Activated naive CD4-positive, alpha-beta T cell treated with anti-CD3 and anti-CD28 coated beads, Interleukin-2, amount 50 U/mL, for 72 hours (primary cell): Measurements from ENCODE around the gene SMYD3. TPM values are rescaled to one million over a fixed set of nuclear protein-coding genes. Genes with fewer than 3 reads are reported as not detected.
"Not testable (repeated sequence)": the region's sequence is repeated elsewhere in the genome, so short reads cannot be mapped to it uniquely, and the experiment has no call there.

ENCODE experiments used
- ATAC-seq, 2 donors: fragments of 150-1000 bp; cut with Tn5 transposase; 2 replicates each; pipeline ENCODE4 v1.10.0; 2021; ENCODE audit warnings: mild to moderate bottlenecking in 2 of 2, moderate library complexity in 2 of 2
- DNase-seq, 2 donors: peaks; one replicate each; pipeline ENCODE4 v3.0.0; 2021 to 2022; ENCODE audit warnings: low spot score in 2 of 2
- H3K27ac Mint-ChIP-seq, 2 donors: one replicate each; pipeline ENCODE4 v1.8.0; 2022; ENCODE audit warnings: mild to moderate bottlenecking in 2 of 2, mixed read lengths in 2 of 2
- H3K36me3 Mint-ChIP-seq, 2 donors: one replicate each; pipeline ENCODE4 v1.8.0; 2022; ENCODE audit warnings: mixed read lengths in 2 of 2
- H3K9me3 Mint-ChIP-seq, 2 donors: one replicate each; pipeline ENCODE4 v1.8.0; 2022; ENCODE audit warnings: mixed read lengths in 2 of 2
- total RNA-seq, 2 donors: library from RNA; stranded (reverse); gene quantifications; one replicate each; pipeline ENCODE4 v1.2.3, GENCODE V29; 2022

SMYD3 gene
- total RNA-seq, 2 donors from 2014 or later = 18.5 to 30.1 TPM

- ATAC-seq (peak in 1 of 2 donors; percentile 16), DNase-seq (no peak)
- H3K9me3 Mint-ChIP-seq = peaks cover 4% of the 10 kb centered on the region in 2 donors
- H3K36me3 Mint-ChIP-seq = peaks cover 9 to 10% of the 10 kb centered on the region in 2 donors
- H3K27ac Mint-ChIP-seq = no peak overlapping the region
These were observed 141.4 kb downstream of the SMYD3 start for GRCh38 chr1:246365708-246366107.

GRCh38 chr1:246364415-246364941, 142.6 kb downstream of the SMYD3 start:
- H3K9me3 Mint-ChIP-seq = peaks cover 7 to 9% of the 10 kb centered on the region in 2 donors
- H3K27ac Mint-ChIP-seq = no peak overlapping the region
- peak; percentile 70 to 84 for ATAC-seq
- no peak for DNase-seq
- H3K36me3 Mint-ChIP-seq = peaks cover 10 to 15% of the 10 kb centered on the region in 2 donors

GRCh38 chr1:246357014-246357598, 150.0 kb downstream of the SMYD3 start:
- not testable (repeated sequence) for ATAC-seq, H3K27ac Mint-ChIP-seq, DNase-seq
- Mint-ChIP-seq H3K36me3 (peaks cover 26 to 42% of the 10 kb centered on the region in 2 donors), H3K9me3 (peaks cover 22 to 27% of the 10 kb centered on the region in 2 donors)

GRCh38 chr1:246355411-246356230, 151.5 kb downstream of the SMYD3 start:
- DNase-seq (no peak), ATAC-seq (no peak)
- peaks cover 18 to 22% of the 10 kb centered on the region in 2 donors for H3K9me3 Mint-ChIP-seq
- peaks cover 26 to 32% of the 10 kb centered on the region in 2 donors for H3K36me3 Mint-ChIP-seq
- H3K27ac Mint-ChIP-seq = no peak overlapping the region

GRCh38 chr1:246351721-246352120, 155.4 kb downstream of the SMYD3 start:
- Mint-ChIP-seq H3K9me3 (peaks cover under 1 to 5% of the 10 kb centered on the region in 2 donors), H3K27ac (no peak overlapping the region), H3K36me3 (peaks cover 5 to 8% of the 10 kb centered on the region in 2 donors)
- ATAC-seq (no peak), DNase-seq (no peak)

- Mint-ChIP-seq H3K9me3 (peaks cover 0 to 6% of the 10 kb centered on the region in 2 donors), H3K36me3 (peaks cover 5 to 7% of the 10 kb centered on the region in 2 donors), H3K27ac (no peak overlapping the region)
- DNase-seq (no peak), ATAC-seq (no peak)
These were observed 156.3 kb downstream of the SMYD3 start for GRCh38 chr1:246350745-246351144.

GRCh38 chr1:246343937-246344336, 163.1 kb downstream of the SMYD3 start:
- H3K36me3 Mint-ChIP-seq = peaks cover 7 to 10% of the 10 kb centered on the region in 2 donors
- DNase-seq (no peak), ATAC-seq (no peak)
- peaks cover 0 to 6% of the 10 kb centered on the region in 2 donors for H3K9me3 Mint-ChIP-seq
- no peak overlapping the region for H3K27ac Mint-ChIP-seq

GRCh38 chr1:246343251-246343650, 163.8 kb downstream of the SMYD3 start:
- H3K36me3 Mint-ChIP-seq = peaks cover 7 to 10% of the 10 kb centered on the region in 2 donors
- H3K27ac Mint-ChIP-seq = no peak overlapping the region

GRCh38 chr1:246338546-246338945, 168.5 kb downstream of the SMYD3 start:
- Mint-ChIP-seq H3K36me3 (peaks cover 8 to 15% of the 10 kb centered on the region in 2 donors), H3K27ac (peak overlapping the region in 1 of 2 donors; percentile 96), H3K9me3 (peaks cover 0 to 4% of the 10 kb centered on the region in 2 donors)
- ATAC-seq (peak; percentile 61 to 92), DNase-seq (no peak)

More at GRCh38 chr1:246343251-246343650, 163.8 kb downstream of the SMYD3 start:
- H3K9me3 Mint-ChIP-seq = peaks cover 0 to 6% of the 10 kb centered on the region in 2 donors
- DNase-seq (no peak), ATAC-seq (peak in 1 of 2 donors; percentile 76)

- Mint-ChIP-seq H3K36me3 (peaks cover 13 to 20% of the 10 kb centered on the region in 2 donors), H3K27ac (peak overlapping the region in 1 of 2 donors; percentile 96), H3K9me3 (peaks cover 0 to 4% of the 10 kb centered on the region in 2 donors)
- ATAC-seq = peak in 1 of 2 donors; percentile 13
- DNase-seq = no peak
These were observed 169.0 kb downstream of the SMYD3 start for GRCh38 chr1:246338098-246338497.

GRCh38 chr1:246335151-246335550, 171.9 kb downstream of the SMYD3 start:
- no peak for ATAC-seq
- H3K9me3 Mint-ChIP-seq = peaks cover under 1 to 4% of the 10 kb centered on the region in 2 donors
- H3K36me3 Mint-ChIP-seq = peaks cover 25 to 33% of the 10 kb centered on the region in 2 donors

GRCh38 chr1:246333855-246334254, 173.2 kb downstream of the SMYD3 start:
- Mint-ChIP-seq H3K9me3 (peaks cover 4% of the 10 kb centered on the region in 2 donors), H3K36me3 (peaks cover 25 to 33% of the 10 kb centered on the region in 2 donors), H3K27ac (no peak overlapping the region)
- no peak for DNase-seq
- no peak for ATAC-seq

More at GRCh38 chr1:246335151-246335550, 171.9 kb downstream of the SMYD3 start:
- no peak for DNase-seq
- H3K27ac Mint-ChIP-seq = no peak overlapping the region

- peak overlapping the region; percentile 33 to 78 for H3K27ac Mint-ChIP-seq
- ATAC-seq (peak; percentile 44 to 65), DNase-seq (no peak)
- peaks cover 31 to 43% of the 10 kb centered on the region in 2 donors for H3K36me3 Mint-ChIP-seq
- peaks cover 4% of the 10 kb centered on the region in 2 donors for H3K9me3 Mint-ChIP-seq
These were observed 175.0 kb downstream of the SMYD3 start for GRCh38 chr1:246332078-246332477.

GRCh38 chr1:246329900-246330299, 177.2 kb downstream of the SMYD3 start:
- DNase-seq (peak in 1 of 2 donors; percentile 14), ATAC-seq (peak; percentile 95 to 97)
- peaks cover 4% of the 10 kb centered on the region in 2 donors for H3K9me3 Mint-ChIP-seq
- peak overlapping the region in 1 of 2 donors; percentile 84 for H3K27ac Mint-ChIP-seq
- peaks cover 31 to 37% of the 10 kb centered on the region in 2 donors for H3K36me3 Mint-ChIP-seq

- peak overlapping the region in 1 of 2 donors; percentile 84 for H3K27ac Mint-ChIP-seq
- H3K9me3 Mint-ChIP-seq, ATAC-seq, DNase-seq: not testable (repeated sequence)
- H3K36me3 Mint-ChIP-seq = peaks cover 31 to 35% of the 10 kb centered on the region in 2 donors
These were observed 177.8 kb downstream of the SMYD3 start for GRCh38 chr1:246329292-246329691.

- Mint-ChIP-seq H3K36me3 (peaks cover 6 to 10% of the 10 kb centered on the region in 2 donors), H3K9me3 (no peaks in the 10 kb centered on the region), H3K27ac (peak overlapping the region in 1 of 2 donors; percentile 60)
- DNase-seq = no peak
- no peak for ATAC-seq
These were observed 182.4 kb downstream of the SMYD3 start for GRCh38 chr1:246324711-246325110.

- not testable (repeated sequence) for DNase-seq, H3K27ac Mint-ChIP-seq, ATAC-seq, H3K9me3 Mint-ChIP-seq
- peaks cover 10% of the 10 kb centered on the region in 2 donors for H3K36me3 Mint-ChIP-seq
These were observed 183.0 kb downstream of the SMYD3 start for GRCh38 chr1:246324033-246324432.
